Spleen (tissue), 7 donors: Measurements from ENCODE around the gene KIF3B.

ENCODE experiments used
- POLR2AphosphoS5 ChIP-seq, 3 donors: sonication (generic); formaldehyde crosslinking; IDR thresholded peaks; one replicate each; pipeline ENCODE4 v1.5.1; 2017; ENCODE audit warnings: antibody characterized with exemption in 3 of 3
- TF ChIP-seq, protein P1 (sequence below), 11 experiments: fragments of 200-600 bp in 7 of 11; fragments of 450-650 bp in 4 of 11; sonication (generic) in 4 of 11; IDR thresholded peaks in 8 of 11; conservative IDR thresholded peaks in 3 of 11; 1 replicate in 7 of 11; 2 replicates in 4 of 11; pipeline versions ENCODE4 v1.4.0 to v1.8.0; 2016 to 2021; ENCODE audit warnings: antibody characterized with exemption in 11 of 11, inconsistent platforms in 4 of 11, mild to moderate bottlenecking in 1 of 11
- donor health status: DM: no; HTN: no; CAD: no; lungs with moderate emphysema.
- donor health status: DM: no; HTN: no; CAD: no.
- donor health status: DM: no; HTN: no; CAD: no.

- TF ChIP-seq, protein P1, sequence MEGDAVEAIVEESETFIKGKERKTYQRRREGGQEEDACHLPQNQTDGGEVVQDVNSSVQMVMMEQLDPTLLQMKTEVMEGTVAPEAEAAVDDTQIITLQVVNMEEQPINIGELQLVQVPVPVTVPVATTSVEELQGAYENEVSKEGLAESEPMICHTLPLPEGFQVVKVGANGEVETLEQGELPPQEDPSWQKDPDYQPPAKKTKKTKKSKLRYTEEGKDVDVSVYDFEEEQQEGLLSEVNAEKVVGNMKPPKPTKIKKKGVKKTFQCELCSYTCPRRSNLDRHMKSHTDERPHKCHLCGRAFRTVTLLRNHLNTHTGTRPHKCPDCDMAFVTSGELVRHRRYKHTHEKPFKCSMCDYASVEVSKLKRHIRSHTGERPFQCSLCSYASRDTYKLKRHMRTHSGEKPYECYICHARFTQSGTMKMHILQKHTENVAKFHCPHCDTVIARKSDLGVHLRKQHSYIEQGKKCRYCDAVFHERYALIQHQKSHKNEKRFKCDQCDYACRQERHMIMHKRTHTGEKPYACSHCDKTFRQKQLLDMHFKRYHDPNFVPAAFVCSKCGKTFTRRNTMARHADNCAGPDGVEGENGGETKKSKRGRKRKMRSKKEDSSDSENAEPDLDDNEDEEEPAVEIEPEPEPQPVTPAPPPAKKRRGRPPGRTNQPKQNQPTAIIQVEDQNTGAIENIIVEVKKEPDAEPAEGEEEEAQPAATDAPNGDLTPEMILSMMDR (IDR thresholded peaks at IDR 0.05 in 8 of 11, conservative IDR thresholded peaks at IDR 0.05 in 3 of 11) = no peak
- TF ChIP-seq POLR2AphosphoS5 (IDR thresholded peaks at IDR 0.05) = no peak
These were observed 26.8 kb downstream of the KIF3B start for GRCh38 chr20:32304131-32304746.
